ENCODE measurements around the gene GALNS.

- TF ChIP-seq, protein P1, sequence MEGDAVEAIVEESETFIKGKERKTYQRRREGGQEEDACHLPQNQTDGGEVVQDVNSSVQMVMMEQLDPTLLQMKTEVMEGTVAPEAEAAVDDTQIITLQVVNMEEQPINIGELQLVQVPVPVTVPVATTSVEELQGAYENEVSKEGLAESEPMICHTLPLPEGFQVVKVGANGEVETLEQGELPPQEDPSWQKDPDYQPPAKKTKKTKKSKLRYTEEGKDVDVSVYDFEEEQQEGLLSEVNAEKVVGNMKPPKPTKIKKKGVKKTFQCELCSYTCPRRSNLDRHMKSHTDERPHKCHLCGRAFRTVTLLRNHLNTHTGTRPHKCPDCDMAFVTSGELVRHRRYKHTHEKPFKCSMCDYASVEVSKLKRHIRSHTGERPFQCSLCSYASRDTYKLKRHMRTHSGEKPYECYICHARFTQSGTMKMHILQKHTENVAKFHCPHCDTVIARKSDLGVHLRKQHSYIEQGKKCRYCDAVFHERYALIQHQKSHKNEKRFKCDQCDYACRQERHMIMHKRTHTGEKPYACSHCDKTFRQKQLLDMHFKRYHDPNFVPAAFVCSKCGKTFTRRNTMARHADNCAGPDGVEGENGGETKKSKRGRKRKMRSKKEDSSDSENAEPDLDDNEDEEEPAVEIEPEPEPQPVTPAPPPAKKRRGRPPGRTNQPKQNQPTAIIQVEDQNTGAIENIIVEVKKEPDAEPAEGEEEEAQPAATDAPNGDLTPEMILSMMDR (IDR thresholded peaks at IDR 0.05): no peak
- no peak for TF ChIP-seq POLR2A (IDR thresholded peaks at IDR 0.05)
Measured at GRCh38 chr16:88798772-88799455, 57.8 kb downstream of the GALNS start.

Data from heart left ventricle (tissue), 13 donors.